HepG2 (cell line): ENCODE measurements around the gene HYDIN. TPM values are rescaled to one million over a fixed set of nuclear protein-coding genes. Genes with fewer than 3 reads are reported as not detected.

Experiments used
- ATAC-seq: fragments of 200-7000 bp; cut with Tn5 transposase; 3 replicates; pipeline ENCODE4 v1.9.1; 2020; ENCODE audit warnings: mild to moderate bottlenecking, moderate library complexity
- BruUV-seq: library from RNA; stranded (reverse); fragments of 400-500 nt; replicated peaks from 2 replicates; lab custom pipeline; 2021; lab: Mats Ljungman, UMichigan
- CTCF ChIA-PET: fragments of 300-600 bp; formaldehyde crosslinking; extraction: SDS; loops from one replicate; lab custom pipeline; 2021; ENCODE audit warnings: low total read pairs, inconsistent platforms, low intra/inter-chr PET ratio; lab: Yijun Ruan, JAX
- POLR2A ChIA-PET: fragments of 350-600 bp; sonication (Branson Sonifier 250); formaldehyde crosslinking; loops from one replicate; lab custom pipeline; 2020; ENCODE audit warnings: antibody characterized with exemption, inconsistent platforms; lab: Yijun Ruan, JAX
- DNase-seq: peaks from one replicate; pipeline ENCODE4 v3.0.0-alpha.2; 2015; ENCODE audit warnings: low spot score
- FAIRE-seq: peaks from 3 replicates; lab custom pipeline; 2011; peaks lifted over from hg19 to GRCh38; lab: Jason Lieb, UNC
- H2AFZ ChIP-seq: one replicate; pipeline ENCODE4 v1.6.1; 2011; ENCODE audit warnings: low read length, inconsistent platforms
- H3K27ac ChIP-seq: fragments of 300-600 bp; 3 replicates; pipeline ENCODE4 v1.8.0; 2011; ENCODE audit warnings: mixed run types, mild to moderate bottlenecking, mixed read lengths, low read length, inconsistent platforms; ENCODE audit not compliant: insufficient read depth; ENCODE audit errors: extremely low read length
- H3K27me3 ChIP-seq, 2 experiments: fragments of 200-600 bp in 1 of 2; 2 replicates in 1 of 2; 3 replicates in 1 of 2; pipeline versions ENCODE4 v1.6.0 to v1.8.0; 2011; ENCODE audit warnings: low read length in 2 of 2, mild to moderate bottlenecking in 2 of 2, moderate library complexity in 2 of 2, inconsistent platforms in 1 of 2; ENCODE audit not compliant: insufficient read depth in 2 of 2, control insufficient read depth in 1 of 2
- H3K36me3 ChIP-seq, 2 experiments: fragments of 200-600 bp in 1 of 2; replicated peaks in 1 of 2; 2 replicates in 1 of 2; 3 replicates in 1 of 2; pipeline versions ENCODE4 v1.5.1 to v1.8.0; 2011; ENCODE audit warnings: low read length in 2 of 2, inconsistent platforms in 1 of 2; ENCODE audit not compliant: insufficient read depth in 2 of 2, control insufficient read depth in 1 of 2
- H3K4me1 ChIP-seq: 2 replicates; pipeline ENCODE4 v1.5.1; 2012; ENCODE audit warnings: low read length, inconsistent platforms; ENCODE audit not compliant: insufficient read depth
- H3K4me2 ChIP-seq: 2 replicates; pipeline ENCODE4 v1.6.0; 2011; ENCODE audit warnings: low read depth, low read length, inconsistent platforms
- H3K4me3 ChIP-seq, 3 experiments: fragments of 200-600 bp in 1 of 3; sonication (generic), shearing (Covaris generic) in 1 of 3; replicated peaks in 1 of 3; 2 replicates each; pipeline ENCODE4 v1.5.1; 2011 to 2016; ENCODE audit warnings: low read length in 3 of 3, inconsistent platforms in 2 of 3, low read depth in 2 of 3, mild to moderate bottlenecking in 2 of 3, control low read depth in 1 of 3, mixed read lengths in 1 of 3; ENCODE audit not compliant: insufficient read depth in 1 of 3
- H3K79me2 ChIP-seq: one replicate; pipeline ENCODE4 v1.6.1; 2011; ENCODE audit warnings: low read length, inconsistent platforms; ENCODE audit not compliant: insufficient read depth
- H3K9ac ChIP-seq: 2 replicates; pipeline ENCODE4 v1.6.0; 2011; ENCODE audit warnings: mild to moderate bottlenecking, low read depth, low read length, inconsistent platforms; ENCODE audit not compliant: insufficient read depth
- H3K9me3 ChIP-seq: 2 replicates; pipeline ENCODE4 v1.5.1; 2012; ENCODE audit warnings: mild to moderate bottlenecking, low read length
- H4K20me1 ChIP-seq: 2 replicates; pipeline ENCODE4 v1.6.0; 2011; ENCODE audit warnings: inconsistent platforms, mild to moderate bottlenecking, low read length, moderate library complexity; ENCODE audit not compliant: insufficient read depth
- FOXO1 ChIP-seq: sonication (generic); formaldehyde crosslinking; IDR thresholded peaks from 2 replicates; pipeline ENCODE4 v1.4.0; 2020; ENCODE audit warnings: missing genetic modification reagents
- KMT2B ChIP-seq: IDR thresholded peaks from 2 replicates; pipeline ENCODE4 v1.6.1; 2016; ENCODE audit warnings: missing genetic modification reagents, missing compliant biosample characterization
- SP1 ChIP-seq, 2 experiments: fragments of 450-650 bp in 1 of 2; sonication (generic) in 1 of 2; formaldehyde crosslinking in 1 of 2; IDR thresholded peaks; 2 replicates each; pipeline versions ENCODE4 v1.4.0 to v1.6.1; 2016 to 2020; ENCODE audit warnings: missing genetic modification reagents in 1 of 2
- STAT5B ChIP-seq: sonication (generic); formaldehyde crosslinking; IDR thresholded peaks from 2 replicates; pipeline ENCODE4 v1.4.0; 2020; ENCODE audit warnings: missing genetic modification reagents
- ZFP62 ChIP-seq: sonication (generic); formaldehyde crosslinking; IDR thresholded peaks from 2 replicates; pipeline ENCODE4 v1.4.0; 2020; ENCODE audit warnings: missing genetic modification reagents
- ZNF34 ChIP-seq: sonication (generic); formaldehyde crosslinking; IDR thresholded peaks from 2 replicates; pipeline ENCODE4 v1.4.0; 2020; ENCODE audit warnings: mild to moderate bottlenecking, missing genetic modification reagents, borderline replicate concordance
- WGBS: methylation state at CpG from one replicate; pipeline ENCODE4 v1.1.6; 2017; ENCODE audit warnings: low lambda C conversion rate; 5-methylcytosine and 5-hydroxymethylcytosine counted together
- in situ Hi-C: cut with HindIII; loops from 2 replicates; pipeline ENCODE4 v1.10.0; 2017; ENCODE audit warnings: low pct_unique_long_range_greater_than_20kb; ENCODE audit not compliant: extremely low pct_ligation_motif_present
- intact Hi-C: fragments of 100-400 bp; cut with micrococcal nuclease; formaldehyde crosslinking; loops from one replicate; pipeline ENCODE4 v1.10.0; 2022; ENCODE audit not compliant: unreplicated experiment
- polyA plus RNA-seq, 8 experiments: library from polyadenylated mRNA; depleted of rRNA in 3 of 8; stranded (reverse) in 7 of 8; unstranded in 1 of 8; fragments of >200 nt; fragmentation: Illumina TruSeq in 4 of 8; extraction: Trizol in 4 of 8; gene quantifications; 2 replicates each; pipeline versions ENCODE4 v1.2.1 to v1.2.3, GENCODE V29; 2011 to 2016; ENCODE audit warnings: low read depth in 4 of 8, missing spikeins in 1 of 8, mixed read lengths in 1 of 8; ENCODE audit not compliant: insufficient read depth in 1 of 8
- total RNA-seq, 5 experiments: library from RNA; depleted of rRNA; stranded (reverse); fragments of >200 nt; fragmentation: Illumina TruSeq; extraction: Trizol; gene quantifications; 2 replicates each; pipeline ENCODE4 v1.2.3, GENCODE V29; 2016; ENCODE audit warnings: low read depth in 1 of 5
- TF ChIP-seq, protein P1 (sequence below): sonication (generic); formaldehyde crosslinking; IDR thresholded peaks from 2 replicates; pipeline ENCODE4 v1.8.0; 2022; ENCODE audit warnings: missing genetic modification reagents, mild to moderate bottlenecking, moderate library complexity, borderline replicate concordance
- TF ChIP-seq, protein P2 (sequence below): sonication (generic); formaldehyde crosslinking; IDR thresholded peaks from 2 replicates; pipeline ENCODE4 v1.8.1; 2023; ENCODE audit warnings: mild to moderate bottlenecking, missing genetic modification reagents
- TF ChIP-seq, protein P3 (sequence below): IDR thresholded peaks from 2 replicates; pipeline ENCODE4 v1.6.1; 2016; ENCODE audit warnings: low read depth, control low read depth
- TF ChIP-seq, protein P4 (sequence below): sonication (generic); formaldehyde crosslinking; IDR thresholded peaks from 2 replicates; pipeline ENCODE4 v1.5.1; 2020; ENCODE audit warnings: missing genetic modification reagents, mild to moderate bottlenecking, borderline replicate concordance
- TF ChIP-seq, protein P5 (sequence below): fragments of 450-650 bp; IDR thresholded peaks from 2 replicates; pipeline ENCODE4 v1.6.1; 2017
- TF ChIP-seq, protein P6 (sequence below): sonication (generic); formaldehyde crosslinking; IDR thresholded peaks from 2 replicates; pipeline ENCODE4 v1.8.0; 2022; ENCODE audit warnings: mild to moderate bottlenecking, missing genetic modification reagents

Gene HYDIN
- total and polyA plus RNA-seq, 2 of the 13 experiments (the other 11 are each of a cell fraction or from before 2014, with no cell fraction given), result not detected

DNA sequence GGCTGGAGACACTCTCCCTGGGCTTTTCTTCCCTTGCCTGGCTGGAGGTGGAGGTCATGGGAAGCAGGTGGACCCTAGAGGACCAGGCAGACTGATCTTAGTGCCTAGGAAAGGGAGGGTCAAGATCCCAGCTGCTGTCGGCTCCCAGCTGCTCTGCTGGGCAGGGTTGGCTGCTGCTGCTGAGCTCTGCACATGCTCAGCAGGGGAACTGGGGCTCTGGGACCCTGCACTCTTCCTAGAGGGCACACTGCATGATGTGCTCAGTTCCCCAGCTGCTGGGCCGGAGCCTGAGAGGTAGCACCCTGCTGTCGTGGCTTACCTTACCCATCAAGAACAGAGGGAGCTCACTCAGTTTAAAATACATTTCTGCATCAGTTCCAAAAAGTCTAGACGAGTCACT is 463.9 kb downstream of the HYDIN start (continued):
- TF ChIP-seq ZFP62 (CRISPR knock-in tag), result no peak
- TF ChIP-seq STAT5B, result no peak
- TF ChIP-seq, protein P1, sequence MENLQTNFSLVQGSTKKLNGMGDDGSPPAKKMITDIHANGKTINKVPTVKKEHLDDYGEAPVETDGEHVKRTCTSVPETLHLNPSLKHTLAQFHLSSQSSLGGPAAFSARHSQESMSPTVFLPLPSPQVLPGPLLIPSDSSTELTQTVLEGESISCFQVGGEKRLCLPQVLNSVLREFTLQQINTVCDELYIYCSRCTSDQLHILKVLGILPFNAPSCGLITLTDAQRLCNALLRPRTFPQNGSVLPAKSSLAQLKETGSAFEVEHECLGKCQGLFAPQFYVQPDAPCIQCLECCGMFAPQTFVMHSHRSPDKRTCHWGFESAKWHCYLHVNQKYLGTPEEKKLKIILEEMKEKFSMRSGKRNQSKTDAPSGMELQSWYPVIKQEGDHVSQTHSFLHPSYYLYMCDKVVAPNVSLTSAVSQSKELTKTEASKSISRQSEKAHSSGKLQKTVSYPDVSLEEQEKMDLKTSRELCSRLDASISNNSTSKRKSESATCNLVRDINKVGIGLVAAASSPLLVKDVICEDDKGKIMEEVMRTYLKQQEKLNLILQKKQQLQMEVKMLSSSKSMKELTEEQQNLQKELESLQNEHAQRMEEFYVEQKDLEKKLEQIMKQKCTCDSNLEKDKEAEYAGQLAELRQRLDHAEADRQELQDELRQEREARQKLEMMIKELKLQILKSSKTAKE, result no peak

DNA sequence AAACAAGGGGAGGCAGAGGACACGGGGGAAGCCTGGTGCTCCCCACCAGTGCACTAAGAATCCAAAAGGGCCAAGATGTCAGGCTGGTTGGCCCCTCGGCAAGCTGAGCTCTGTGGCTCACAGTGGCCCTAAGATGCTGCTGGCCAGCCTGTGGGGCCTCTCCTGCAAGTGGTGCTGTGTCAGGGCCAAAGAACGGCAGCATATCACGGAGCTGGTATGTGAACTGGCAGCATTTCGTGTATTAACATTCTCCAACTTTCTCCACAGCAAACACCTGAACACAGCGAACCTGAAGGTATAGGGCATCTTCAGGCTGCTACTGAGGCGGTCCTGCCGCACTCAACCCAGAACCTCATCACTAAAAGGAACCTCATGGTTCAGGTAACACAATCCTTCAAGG is 464.3 kb downstream of the HYDIN start:
- Histone ChIP-seq H3K4me2 (no peak overlapping the region), H3K4me1 (peaks cover 20% of the 10 kb centered on the region), H3K27me3 (no peaks in the 10 kb centered on the region), H3K9ac (no peak overlapping the region), H3K27ac (no peak overlapping the region), H3K4me3 (no peak overlapping the region), H3K9me3 (no peaks in the 10 kb centered on the region), H3K79me2 (no peaks in the 10 kb centered on the region), H4K20me1 (no peaks in the 10 kb centered on the region), H3K36me3 (peaks cover 23 to 74% of the 10 kb centered on the region in 2 experiments), H2AFZ (no peak overlapping the region)
- no TSS peak for BruUV-seq
- intact Hi-C loops (no loop called here), in situ Hi-C loops (loop anchor here (5.0 kb wide), 1 partner anchor 109 kb away; no protein-coding TSS in a partner anchor)
- WGBS, result 97% methylated on average over 8 of the region's 8 CpGs
- FAIRE-seq (no peak), ATAC-seq (no peak), DNase-seq (no peak)
- CTCF ChIA-PET, result no interaction called here
- POLR2A ChIA-PET, result interaction anchor here (0.6 to 1.8 kb wide), 2 partner anchors 20 to 93 kb away, joined by 4 to 6 read pairs; no protein-coding TSS in a partner anchor
- TF ChIP-seq, protein P2, sequence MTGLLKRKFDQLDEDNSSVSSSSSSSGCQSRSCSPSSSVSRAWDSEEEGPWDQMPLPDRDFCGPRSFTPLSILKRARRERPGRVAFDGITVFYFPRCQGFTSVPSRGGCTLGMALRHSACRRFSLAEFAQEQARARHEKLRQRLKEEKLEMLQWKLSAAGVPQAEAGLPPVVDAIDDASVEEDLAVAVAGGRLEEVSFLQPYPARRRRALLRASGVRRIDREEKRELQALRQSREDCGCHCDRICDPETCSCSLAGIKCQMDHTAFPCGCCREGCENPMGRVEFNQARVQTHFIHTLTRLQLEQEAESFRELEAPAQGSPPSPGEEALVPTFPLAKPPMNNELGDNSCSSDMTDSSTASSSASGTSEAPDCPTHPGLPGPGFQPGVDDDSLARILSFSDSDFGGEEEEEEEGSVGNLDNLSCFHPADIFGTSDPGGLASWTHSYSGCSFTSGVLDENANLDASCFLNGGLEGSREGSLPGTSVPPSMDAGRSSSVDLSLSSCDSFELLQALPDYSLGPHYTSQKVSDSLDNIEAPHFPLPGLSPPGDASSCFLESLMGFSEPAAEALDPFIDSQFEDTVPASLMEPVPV (CRISPR knock-in tag), result no peak
- TF ChIP-seq ZNF34 (CRISPR knock-in tag), result no peak
- TF ChIP-seq, protein P3, sequence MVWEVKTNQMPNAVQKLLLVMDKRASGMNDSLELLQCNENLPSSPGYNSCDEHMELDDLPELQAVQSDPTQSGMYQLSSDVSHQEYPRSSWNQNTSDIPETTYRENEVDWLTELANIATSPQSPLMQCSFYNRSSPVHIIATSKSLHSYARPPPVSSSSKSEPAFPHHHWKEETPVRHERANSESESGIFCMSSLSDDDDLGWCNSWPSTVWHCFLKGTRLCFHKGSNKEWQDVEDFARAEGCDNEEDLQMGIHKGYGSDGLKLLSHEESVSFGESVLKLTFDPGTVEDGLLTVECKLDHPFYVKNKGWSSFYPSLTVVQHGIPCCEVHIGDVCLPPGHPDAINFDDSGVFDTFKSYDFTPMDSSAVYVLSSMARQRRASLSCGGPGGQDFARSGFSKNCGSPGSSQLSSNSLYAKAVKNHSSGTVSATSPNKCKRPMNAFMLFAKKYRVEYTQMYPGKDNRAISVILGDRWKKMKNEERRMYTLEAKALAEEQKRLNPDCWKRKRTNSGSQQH (CRISPR knock-in tag), result no peak
- TF ChIP-seq, protein P4, sequence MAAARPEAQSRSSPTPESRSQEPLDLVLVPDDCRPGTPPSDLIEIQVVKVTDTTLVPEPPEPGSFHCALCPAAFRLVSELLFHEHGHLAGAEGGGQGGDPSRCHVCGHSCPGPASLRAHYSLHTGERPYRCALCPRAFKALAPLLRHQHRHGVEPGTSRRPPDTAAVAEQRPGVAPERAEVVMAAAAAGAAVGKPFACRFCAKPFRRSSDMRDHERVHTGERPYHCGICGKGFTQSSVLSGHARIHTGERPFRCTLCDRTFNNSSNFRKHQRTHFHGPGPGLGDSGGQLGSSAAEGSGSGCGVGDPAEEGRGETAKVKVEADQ (CRISPR knock-in tag), result no peak
- TF ChIP-seq, protein P5, sequence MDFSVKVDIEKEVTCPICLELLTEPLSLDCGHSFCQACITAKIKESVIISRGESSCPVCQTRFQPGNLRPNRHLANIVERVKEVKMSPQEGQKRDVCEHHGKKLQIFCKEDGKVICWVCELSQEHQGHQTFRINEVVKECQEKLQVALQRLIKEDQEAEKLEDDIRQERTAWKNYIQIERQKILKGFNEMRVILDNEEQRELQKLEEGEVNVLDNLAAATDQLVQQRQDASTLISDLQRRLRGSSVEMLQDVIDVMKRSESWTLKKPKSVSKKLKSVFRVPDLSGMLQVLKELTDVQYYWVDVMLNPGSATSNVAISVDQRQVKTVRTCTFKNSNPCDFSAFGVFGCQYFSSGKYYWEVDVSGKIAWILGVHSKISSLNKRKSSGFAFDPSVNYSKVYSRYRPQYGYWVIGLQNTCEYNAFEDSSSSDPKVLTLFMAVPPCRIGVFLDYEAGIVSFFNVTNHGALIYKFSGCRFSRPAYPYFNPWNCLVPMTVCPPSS, result no peak
- TF ChIP-seq, protein P6, sequence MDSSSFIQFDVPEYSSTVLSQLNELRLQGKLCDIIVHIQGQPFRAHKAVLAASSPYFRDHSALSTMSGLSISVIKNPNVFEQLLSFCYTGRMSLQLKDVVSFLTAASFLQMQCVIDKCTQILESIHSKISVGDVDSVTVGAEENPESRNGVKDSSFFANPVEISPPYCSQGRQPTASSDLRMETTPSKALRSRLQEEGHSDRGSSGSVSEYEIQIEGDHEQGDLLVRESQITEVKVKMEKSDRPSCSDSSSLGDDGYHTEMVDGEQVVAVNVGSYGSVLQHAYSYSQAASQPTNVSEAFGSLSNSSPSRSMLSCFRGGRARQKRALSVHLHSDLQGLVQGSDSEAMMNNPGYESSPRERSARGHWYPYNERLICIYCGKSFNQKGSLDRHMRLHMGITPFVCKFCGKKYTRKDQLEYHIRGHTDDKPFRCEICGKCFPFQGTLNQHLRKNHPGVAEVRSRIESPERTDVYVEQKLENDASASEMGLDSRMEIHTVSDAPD, result no peak
- TF ChIP-seq SP1 (IDR thresholded peaks at IDR 0.05), result no peak
- no peak for TF ChIP-seq SP1 (CRISPR knock-in tag; IDR thresholded peaks at IDR 0.05)
- no peak for TF ChIP-seq FOXO1 (CRISPR knock-in tag)
- TF ChIP-seq KMT2B (CRISPR knock-in tag), result no peak
